Hepatocyte (in vitro differentiated cells): ENCODE measurements around the gene DHRS3.

ENCODE experiments used
- EZH2 ChIP-seq: fragments of 200-600 bp; sonication (generic); IDR thresholded peaks from 2 replicates; pipeline ENCODE4 v1.6.1; 2016; ENCODE audit warnings: antibody characterized with exemption, mild to moderate bottlenecking, borderline replicate concordance
- TF ChIP-seq, protein P1 (sequence below): fragments of 200-600 bp; sonication (generic); IDR thresholded peaks from 2 replicates; pipeline ENCODE4 v1.5.1; 2016; ENCODE audit warnings: antibody characterized with exemption, mild to moderate bottlenecking; ENCODE audit not compliant: poor library complexity

GRCh38 chr1:12648741-12649140, 30.7 kb upstream of the DHRS3 start:
- TF ChIP-seq, protein P1, sequence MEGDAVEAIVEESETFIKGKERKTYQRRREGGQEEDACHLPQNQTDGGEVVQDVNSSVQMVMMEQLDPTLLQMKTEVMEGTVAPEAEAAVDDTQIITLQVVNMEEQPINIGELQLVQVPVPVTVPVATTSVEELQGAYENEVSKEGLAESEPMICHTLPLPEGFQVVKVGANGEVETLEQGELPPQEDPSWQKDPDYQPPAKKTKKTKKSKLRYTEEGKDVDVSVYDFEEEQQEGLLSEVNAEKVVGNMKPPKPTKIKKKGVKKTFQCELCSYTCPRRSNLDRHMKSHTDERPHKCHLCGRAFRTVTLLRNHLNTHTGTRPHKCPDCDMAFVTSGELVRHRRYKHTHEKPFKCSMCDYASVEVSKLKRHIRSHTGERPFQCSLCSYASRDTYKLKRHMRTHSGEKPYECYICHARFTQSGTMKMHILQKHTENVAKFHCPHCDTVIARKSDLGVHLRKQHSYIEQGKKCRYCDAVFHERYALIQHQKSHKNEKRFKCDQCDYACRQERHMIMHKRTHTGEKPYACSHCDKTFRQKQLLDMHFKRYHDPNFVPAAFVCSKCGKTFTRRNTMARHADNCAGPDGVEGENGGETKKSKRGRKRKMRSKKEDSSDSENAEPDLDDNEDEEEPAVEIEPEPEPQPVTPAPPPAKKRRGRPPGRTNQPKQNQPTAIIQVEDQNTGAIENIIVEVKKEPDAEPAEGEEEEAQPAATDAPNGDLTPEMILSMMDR: no peak
- no peak for TF ChIP-seq EZH2
